ENCODE data around the gene CCDC150. TPM values are rescaled to one million over a fixed set of nuclear protein-coding genes. Genes with fewer than 3 reads are reported as not detected.
A peak's percentile ranks its signal among the peaks of the same experiment; 100 is the strongest.

The CCDC150 gene
- total RNA-seq (2021; fragmentation: NEBNext Ultra II Directional; extraction: Animal tissue kit (Norgen Biotek cat#: 25700)) = 31.9 and 42.2 TPM in 2 replicates
- 6.1 and 8.3 TPM in 2 replicates for polyA plus RNA-seq (2011; rRNA removed)
- polyA plus RNA-seq (2011; cell fraction: cytosol; rRNA removed) = 15.1 TPM
- polyA plus RNA-seq (2011; cell fraction: nucleus; rRNA removed) = 26.5 TPM
- 21.8 to 51.1 TPM (median 33.4 TPM) in 4 replicates for polyA plus RNA-seq (2012, experiment 1 of 2)
- 1.7 TPM for polyA plus RNA-seq (2012, experiment 2 of 2)
- 44.2 TPM for polyA plus RNA-seq (2013, experiment 1 of 2)
- 35.5 TPM for polyA plus RNA-seq (2013, experiment 2 of 2)
- 25.3 and 41.2 TPM in 2 replicates for polyA minus RNA-seq (2011; rRNA and poly(A)+ RNA removed)
- 19.7 TPM for polyA minus RNA-seq (2011; cell fraction: cytosol; rRNA and poly(A)+ RNA removed)
- 151 TPM for polyA minus RNA-seq (2011; cell fraction: nucleus; rRNA and poly(A)+ RNA removed)
- long read RNA-seq, experiment 1, partial matches to known transcripts = 0 of 1 reads
- long read RNA-seq, experiment 1, other reads (novel, unspliced or antisense) = 1 of 1 reads
- long read RNA-seq, experiment 2, partial matches to known transcripts = 5 of 13 reads
- long read RNA-seq, experiment 2, other reads (novel, unspliced or antisense) = 8 of 13 reads

DNA sequence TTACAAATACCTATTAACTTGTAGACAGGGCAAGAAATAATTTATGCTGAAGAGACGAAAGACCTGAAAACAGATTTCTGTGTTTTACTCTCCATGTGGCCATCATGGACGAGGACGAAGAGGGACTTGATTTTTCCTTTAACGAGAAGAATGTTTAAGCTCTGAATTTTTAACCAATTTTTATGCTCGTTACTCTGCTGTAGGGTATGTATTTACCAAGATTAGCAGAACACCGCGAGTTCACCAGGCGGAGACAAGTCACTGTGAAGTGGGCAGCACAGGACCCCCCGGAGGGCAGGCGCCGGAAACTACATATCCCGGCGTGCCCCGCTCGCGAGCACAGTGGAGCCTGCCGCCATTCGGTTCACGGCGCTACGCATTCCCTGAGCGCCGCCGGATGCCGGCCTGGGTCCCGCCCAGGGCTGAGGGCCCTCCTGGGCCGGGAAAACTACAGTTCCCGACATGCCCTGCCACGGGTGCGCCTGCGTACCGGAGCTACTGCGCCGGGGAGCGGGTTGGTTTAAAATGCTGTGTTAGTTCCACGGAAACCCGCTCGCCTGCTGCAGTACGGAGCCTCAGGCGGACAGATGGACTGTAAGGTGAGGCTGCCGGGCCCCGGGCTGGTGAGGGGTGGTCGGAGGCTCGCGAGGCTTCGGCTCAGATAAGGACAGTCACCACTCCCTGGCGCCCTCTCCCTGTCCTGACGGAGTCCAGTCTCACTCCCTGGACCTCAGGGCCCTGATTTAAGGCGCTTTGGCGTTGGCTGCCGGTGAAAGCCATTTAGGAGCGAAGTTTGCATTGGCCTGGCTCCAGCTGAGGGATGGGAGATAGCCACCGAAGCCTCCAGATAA, at the start of gene CCDC150:
TSS of gene CCDC150 (plus strand) at position 536 of the 851 bp plus-strand sequence. CDS start at position 588, 52 bp downstream.
- Histone ChIP-seq H4K5ac (ENCODE audit: insufficient read length, low read depth, low read length) (peak within 1 kb of the TSS; percentile 27), H3K9me3 (ENCODE audit: insufficient read depth in 2 of 2, low read depth in 1 of 2, low read length in 1 of 2) (no peaks in the 10 kb centered on the region), H4K20me1 (replicated peaks in 1 of 2; ENCODE audit: control insufficient read depth in 1 of 2, insufficient read depth in 2 of 2, low read length in 2 of 2) (no peaks in the 10 kb centered on the region), H4K8ac (ENCODE audit: extremely low read depth, insufficient read depth, low read length) (no peak within 1 kb of the TSS), H4K91ac (replicated peaks; ENCODE audit: insufficient read length, low read length) (no peak within 1 kb of the TSS), H2BK5ac (ENCODE audit: low read depth, low read length) (peak within 1 kb of the TSS; percentile 69), H3K9ac (replicated peaks in 1 of 4; ENCODE audit: extremely low read depth in 1 of 4, low read depth in 3 of 4, low read length in 3 of 4) (peak within 1 kb of the TSS; percentile 65 to 84 (median 71)), H2BK15ac (ENCODE audit: low read length) (no peak within 1 kb of the TSS), H3K4me3 (ENCODE audit: extremely low read depth in 1 of 4, insufficient read depth in 2 of 4, low read depth in 3 of 4, low read length in 4 of 4) (peak within 1 kb of the TSS; percentile 72 to 94 (median 77)), H2BK12ac (ENCODE audit: low read depth, low read length) (peak within 1 kb of the TSS; percentile 21; the same call in 1 of the 2 replicates), H2BK120ac (replicated peaks; ENCODE audit: low read depth, low read length) (no peak within 1 kb of the TSS), H3K79me2 (ENCODE audit: control insufficient read depth in 1 of 2, insufficient read depth in 2 of 2, low read length in 2 of 2) (peaks cover 18 to 42% of the 10 kb centered on the region in 2 experiments), H3K56ac (replicated peaks; ENCODE audit: insufficient read length, low read depth, low read length) (peak within 1 kb of the TSS; percentile 47), H2AFZ (ENCODE audit: low read length) (peak within 1 kb of the TSS; percentile 78), H3K23ac (ENCODE audit: insufficient read length) (no peak within 1 kb of the TSS), H3K23me2 (ENCODE audit: low read depth, low read length) (peaks cover 3% of the 10 kb centered on the region; the same call in 1 of the 2 replicates), H3K4me1 (replicated peaks in 1 of 4; ENCODE audit: control insufficient read depth in 3 of 4, insufficient read depth in 4 of 4, low read length in 3 of 4) (peaks cover 0 to 8% (median 3%) of the 10 kb centered on the region in 4 experiments; a peak in 3 of 7 replicates), H2AK5ac (ENCODE audit: low read depth, low read length) (no peak within 1 kb of the TSS), H2BK20ac (ENCODE audit: low read length) (no peak within 1 kb of the TSS), H3K18ac (ENCODE audit: extremely low read depth, low read length) (no peak within 1 kb of the TSS; the same call in 1 of the 2 replicates), H3K27ac (ENCODE audit: low read depth, low read length) (peak within 1 kb of the TSS; percentile 65; the same call in 1 of the 2 replicates), H3K14ac (ENCODE audit: insufficient read length) (no peak within 1 kb of the TSS), H3K36me3 (ENCODE audit: control insufficient read depth in 2 of 4, insufficient read depth in 4 of 4, low read length in 3 of 4) (no peaks in the 10 kb centered on the region), H3K79me1 (ENCODE audit: low read depth, low read length) (peaks cover 7% of the 10 kb centered on the region), H3K27me3 (replicated peaks in 1 of 4; ENCODE audit: control insufficient read depth in 3 of 4, extremely low read depth in 1 of 4, insufficient read depth in 3 of 4, low read length in 3 of 4) (no peaks in the 10 kb centered on the region), H3K4ac (replicated peaks; ENCODE audit: insufficient read length, low read depth, low read length) (no peak within 1 kb of the TSS), H3K4me2 (ENCODE audit: insufficient read depth in 1 of 2, low read depth in 2 of 2, low read length in 2 of 2) (peak within 1 kb of the TSS; percentile 63 to 78)
- CTCF ChIA-PET (ENCODE audit: partially characterized antibody) = interaction anchor here (0.5 to 2.4 kb wide), 5 partner anchors 13 to 186 kb away, joined by 3 to 8 read pairs (median 3); no protein-coding TSS in a partner anchor
- FAIRE-seq (peak; percentile 39), DNase-seq (ENCODE audit: low read depth in 1 of 2, low spot score in 2 of 2) (peak; percentile 84 to 95)
- POLR2A ChIA-PET (ENCODE audit: partially characterized antibody) = interaction anchor here (1.2 to 2.5 kb wide), 4 partner anchors 13 to 160 kb away, joined by 3 to 10 read pairs (median 6); partner anchors contain the start of genes GTF3C3 and HECW2
- WGBS, 2 experiments (ENCODE audit: extremely low coverage in 1 of 2, insufficient coverage in 1 of 2, insufficient read length in 1 of 2, insufficient replicate concordance in 2 of 2, low coverage in 1 of 2, low lambda C conversion rate in 2 of 2, missing lambda C conversion rate in 1 of 2) = 9% methylated on average over 53 of the region's 53 CpGs; no CpG with 5 or more reads in 1 of the 2 experiments
- TF ChIP-seq, protein P1, sequence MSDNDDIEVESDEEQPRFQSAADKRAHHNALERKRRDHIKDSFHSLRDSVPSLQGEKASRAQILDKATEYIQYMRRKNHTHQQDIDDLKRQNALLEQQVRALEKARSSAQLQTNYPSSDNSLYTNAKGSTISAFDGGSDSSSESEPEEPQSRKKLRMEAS (IDR thresholded peaks at IDR 0.05) = peak; percentile 52; the same call in 1 of the 2 replicates
- TF ChIP-seq SIX5 (IDR thresholded peaks at IDR 0.05; ENCODE audit: low read depth, low read length) (peak; percentile 91), CHD2 (IDR thresholded peaks at IDR 0.05; ENCODE audit: low read length) (peak; percentile 81), CBX5 (IDR thresholded peaks at IDR 0.05; ENCODE audit: low read depth, low read length) (no peak), KDM4A (IDR thresholded peaks at IDR 0.05; ENCODE audit: low read depth, low read length, severe bottlenecking) (peak; percentile 41), SIRT6 (IDR thresholded peaks at IDR 0.05; ENCODE audit: low read length) (no peak), EZH2 (IDR thresholded peaks at IDR 0.05; ENCODE audit: low read depth, low read length, severe bottlenecking) (no peak), RBBP5 (IDR thresholded peaks at IDR 0.05; ENCODE audit: borderline replicate concordance, low read depth, low read length) (0 out of 2 replicates have a peak, but pooled peaks have one; percentile 58)
